GM21360 (cell line): ENCODE measurements around the gene CDKL2.

Source experiments
- ATAC-seq: cut with Tn5 transposase; IDR thresholded peaks from one replicate; pipeline ENCODE4 v1.9.1; 2021; ENCODE audit warnings: mild to moderate bottlenecking, moderate library complexity; ENCODE audit not compliant: unreplicated experiment

The CDKL2 gene

GRCh38 chr4:75643651-75644050 is 13.3 kb upstream of the CDKL2 start:
- ATAC-seq = no peak

DNA sequence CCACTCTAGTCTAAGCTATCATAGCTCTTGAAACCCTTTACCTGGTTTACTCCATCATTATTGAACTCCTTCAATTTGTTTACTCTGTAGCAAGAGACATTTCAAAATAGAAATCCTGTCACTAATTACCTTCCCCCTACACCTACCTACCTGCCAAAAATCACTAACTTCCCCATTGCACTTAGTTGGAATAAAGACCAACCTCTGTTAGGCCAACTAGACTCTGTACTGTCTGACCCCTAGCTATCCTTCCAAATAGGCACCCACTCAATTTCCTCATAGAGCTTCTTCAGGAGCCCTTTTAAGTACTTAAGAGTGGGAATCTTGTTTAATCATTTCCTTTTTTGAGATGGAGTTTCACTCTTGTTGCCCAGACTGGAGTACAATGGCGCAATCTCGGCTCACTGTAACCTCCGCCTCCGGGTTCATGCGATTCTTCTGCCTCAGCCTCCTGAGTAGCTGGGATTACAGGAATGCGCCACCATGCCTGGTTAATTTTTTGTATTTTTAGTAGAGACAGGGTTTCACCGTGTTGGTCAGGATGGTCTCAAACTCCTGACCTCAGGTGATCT is 8.9 kb upstream of the CDKL2 start:
- ATAC-seq = no peak

GRCh38 chr4:75637827-75638226 is 7.5 kb upstream of the CDKL2 start:
- no peak for ATAC-seq

DNA sequence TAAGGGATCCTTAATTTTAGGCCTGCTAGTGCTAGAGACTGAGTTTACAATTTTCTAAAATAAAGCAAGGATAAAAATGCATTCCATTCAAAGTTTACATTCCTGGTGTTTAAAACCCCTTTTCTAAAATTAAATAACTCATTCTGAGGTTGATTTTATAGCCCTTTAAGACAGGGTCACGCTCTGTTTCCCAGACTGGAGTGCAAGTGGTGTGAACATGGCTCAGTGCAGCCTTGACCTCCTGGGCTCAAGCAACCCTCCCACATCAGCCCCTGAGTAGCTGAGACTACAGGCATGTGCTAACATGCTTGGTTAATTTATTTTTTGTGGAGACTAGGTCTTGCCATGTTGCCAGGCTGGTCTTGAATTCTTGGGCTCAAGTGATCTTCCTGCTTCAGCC is 6.8 kb upstream of the CDKL2 start:
- ATAC-seq = no peak

GRCh38 chr4:75634951-75635350 is 4.6 kb upstream of the CDKL2 start:
- ATAC-seq = no peak

DNA sequence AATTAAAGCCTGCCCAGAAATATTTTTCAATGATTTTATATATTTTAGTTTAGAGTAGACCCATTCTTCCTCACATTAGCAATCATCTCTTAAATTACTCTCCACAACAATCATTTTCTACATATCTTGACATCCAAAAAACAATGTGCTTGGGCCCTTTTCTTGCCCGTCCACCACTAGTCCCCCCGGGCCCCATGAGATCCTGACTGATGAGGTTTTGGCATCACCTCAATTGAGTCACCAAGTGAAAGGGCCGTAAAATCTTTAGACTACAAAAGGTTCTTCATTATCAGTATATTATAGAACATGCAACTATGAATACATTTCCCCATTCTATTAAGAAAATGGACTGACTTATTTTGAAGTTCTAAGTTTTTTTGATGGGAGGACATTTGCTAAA is 4.0 kb upstream of the CDKL2 start:
- ATAC-seq = no peak

GRCh38 chr4:75633846-75634245 is 3.5 kb upstream of the CDKL2 start:
- ATAC-seq = no peak

DNA sequence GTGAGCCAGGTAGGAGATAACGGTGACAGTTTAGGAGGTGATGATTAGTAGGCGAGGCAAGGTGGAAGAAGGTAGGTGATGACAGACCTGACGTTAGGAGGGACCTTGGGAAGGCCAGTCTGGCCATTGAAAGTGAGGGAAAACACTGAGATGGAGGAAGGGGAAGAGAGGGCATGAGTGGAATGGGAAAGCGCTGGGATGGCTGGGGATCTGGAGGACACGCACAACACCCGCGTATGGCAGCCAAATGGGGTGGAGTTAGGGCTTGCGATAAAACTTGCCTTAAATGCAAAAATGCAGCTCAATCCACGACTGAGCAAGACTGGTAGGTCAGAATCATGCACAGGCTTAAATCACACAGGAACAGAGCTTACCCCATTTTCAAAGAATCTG is 605 bp upstream of the CDKL2 start:
- ATAC-seq = no peak

DNA sequence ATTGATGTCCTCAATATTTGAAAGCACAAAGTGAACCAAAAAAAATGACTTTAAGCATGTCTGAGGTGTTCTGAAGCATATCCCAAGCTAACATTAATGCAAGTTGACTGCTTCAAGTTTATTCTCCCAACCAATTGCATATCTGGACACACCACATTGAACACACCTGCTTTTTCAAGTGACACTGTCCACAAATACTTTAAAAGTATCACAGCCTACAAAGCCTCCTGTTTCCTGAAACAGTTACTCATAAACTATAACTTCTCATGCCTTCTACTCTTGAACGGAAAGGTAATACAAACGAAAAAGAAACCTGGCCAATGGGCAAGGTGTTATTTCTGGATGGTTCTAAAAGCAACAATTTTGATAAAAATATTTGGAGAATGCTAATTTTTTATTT is 1.1 kb downstream of the CDKL2 start:
- ATAC-seq = no peak

GRCh38 chr4:75623026-75623425 is 7.3 kb downstream of the CDKL2 start:
- ATAC-seq = no peak

- ATAC-seq = no peak
These were observed 8.6 kb downstream of the CDKL2 start for GRCh38 chr4:75621715-75622114.

DNA sequence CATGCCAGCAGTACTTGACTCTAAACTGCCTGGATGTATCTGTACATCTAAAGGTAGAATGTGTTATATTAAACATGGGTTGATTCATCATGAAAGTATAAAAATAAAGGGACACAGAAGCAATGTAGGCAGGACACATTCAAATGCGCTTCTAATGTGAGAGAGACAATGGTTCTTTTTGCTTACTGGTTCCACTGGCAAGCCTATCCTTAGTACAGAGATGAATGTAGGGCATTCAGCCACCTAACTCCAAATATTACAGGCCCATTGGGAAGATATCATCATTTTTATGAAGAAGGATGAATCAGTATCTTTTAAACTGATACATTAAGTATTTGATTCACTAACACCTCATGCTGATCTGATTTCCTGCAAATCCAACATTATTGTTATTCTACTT is 18.0 kb downstream of the CDKL2 start:
- no peak for ATAC-seq

DNA sequence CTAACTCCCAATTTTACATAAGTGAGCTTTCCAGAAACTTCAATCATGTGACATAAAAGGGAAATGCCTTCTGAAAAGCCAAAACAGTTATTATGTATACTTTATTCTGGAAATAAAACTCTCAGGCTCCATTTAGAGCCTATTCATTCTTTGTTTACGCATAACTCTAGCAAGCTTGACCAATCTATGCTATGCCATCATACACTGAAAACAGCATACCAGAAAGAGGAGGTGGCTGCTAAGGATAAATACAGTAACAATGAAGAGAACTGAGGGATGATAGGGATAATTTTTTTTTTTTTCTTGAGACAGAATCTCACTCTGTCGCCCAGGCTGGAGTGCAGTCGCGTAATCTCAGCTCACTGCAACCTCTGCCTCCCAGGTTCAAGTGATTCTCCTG is 24.4 kb downstream of the CDKL2 start:
- ATAC-seq = no peak

DNA sequence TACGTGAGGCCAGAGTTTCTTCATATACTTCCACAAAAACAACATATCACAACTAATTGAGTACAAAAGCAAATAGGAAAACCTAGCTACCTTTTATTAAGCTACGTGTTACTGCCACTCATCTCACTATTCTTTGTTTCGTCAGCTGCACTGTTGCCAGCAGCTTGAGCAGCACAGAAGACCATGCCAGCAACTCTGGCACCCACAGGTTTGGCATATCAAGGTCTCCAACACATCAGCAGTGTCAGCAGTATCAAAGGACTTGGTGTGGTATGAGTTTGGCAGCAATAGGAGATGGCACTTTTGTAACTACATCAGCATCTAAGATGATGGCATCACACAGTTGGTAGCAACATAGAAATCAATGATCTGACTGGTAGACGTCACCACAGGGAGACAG is 30.7 kb downstream of the CDKL2 start:
- no peak for ATAC-seq

- ATAC-seq = no peak
These were observed 31.9 kb downstream of the CDKL2 start for GRCh38 chr4:75598390-75598789.

- ATAC-seq = no peak
These were observed 34.3 kb downstream of the CDKL2 start for GRCh38 chr4:75596061-75596460.

GRCh38 chr4:75593393-75593792 is 36.9 kb downstream of the CDKL2 start:
- no peak for ATAC-seq

DNA sequence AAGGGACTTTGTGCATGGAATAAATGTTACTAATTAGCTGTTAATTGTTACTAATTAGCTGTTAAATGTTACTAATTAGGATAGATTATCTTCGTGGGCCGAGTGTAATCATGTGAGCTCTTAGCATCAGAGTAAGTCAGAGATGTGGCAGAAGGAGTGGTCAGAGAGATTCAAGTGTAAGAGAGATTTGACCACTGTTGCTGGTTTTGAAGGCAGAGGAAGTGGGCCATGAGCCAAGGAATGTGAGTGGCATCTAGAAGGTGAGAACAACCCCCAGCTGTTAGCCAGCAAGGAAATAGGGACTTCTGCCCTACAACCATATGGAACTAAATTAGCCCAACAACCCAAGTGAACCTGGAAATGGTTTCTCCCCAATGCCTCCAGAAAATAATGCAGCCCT is 46.3 kb downstream of the CDKL2 start:
- ATAC-seq = no peak

- no peak for ATAC-seq
These were observed 62.6 kb downstream of the CDKL2 start for GRCh38 chr4:75567725-75568124.

DNA sequence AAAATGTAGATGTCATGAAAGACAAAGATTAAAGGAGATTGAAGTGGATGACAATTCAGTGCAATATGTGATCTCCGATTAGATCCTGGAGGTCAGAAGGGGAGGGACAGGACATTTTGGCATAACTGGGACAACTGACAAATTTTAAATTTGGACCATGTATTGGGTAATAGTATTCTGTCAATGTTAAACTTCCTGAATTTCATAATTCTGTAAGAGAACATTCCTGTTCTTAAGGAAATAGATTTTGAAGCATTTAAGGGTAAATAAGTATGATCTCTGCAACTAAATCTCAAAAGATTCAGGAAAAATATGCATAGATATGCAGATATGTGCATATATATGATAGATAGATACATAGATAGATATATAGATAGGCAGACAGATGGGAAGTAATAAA is 63.4 kb downstream of the CDKL2 start:
- no peak for ATAC-seq

DNA sequence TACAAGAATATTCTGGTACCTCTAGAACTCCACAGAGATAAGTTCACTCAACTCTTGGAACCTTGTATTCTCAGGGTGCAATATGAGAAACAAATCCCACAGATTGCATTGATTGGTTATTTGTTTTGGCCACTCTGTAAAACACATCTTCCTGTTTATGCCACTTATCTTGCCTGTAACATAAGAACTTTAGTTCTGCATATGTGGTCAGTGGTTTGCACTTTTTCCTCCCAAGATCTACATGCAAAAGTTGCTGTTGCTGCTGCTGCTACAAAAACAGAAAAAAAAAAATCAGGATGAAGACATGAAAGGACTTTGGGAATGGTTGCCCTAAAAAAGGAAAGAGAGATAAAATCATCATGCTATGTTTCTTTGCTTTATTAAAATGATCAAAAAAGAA is 64.8 kb downstream of the CDKL2 start:
- no peak for ATAC-seq

GRCh38 chr4:75564023-75564422 is 66.3 kb downstream of the CDKL2 start:
- ATAC-seq = no peak

- no peak for ATAC-seq
These were observed 68.5 kb downstream of the CDKL2 start for GRCh38 chr4:75561789-75562188.

DNA sequence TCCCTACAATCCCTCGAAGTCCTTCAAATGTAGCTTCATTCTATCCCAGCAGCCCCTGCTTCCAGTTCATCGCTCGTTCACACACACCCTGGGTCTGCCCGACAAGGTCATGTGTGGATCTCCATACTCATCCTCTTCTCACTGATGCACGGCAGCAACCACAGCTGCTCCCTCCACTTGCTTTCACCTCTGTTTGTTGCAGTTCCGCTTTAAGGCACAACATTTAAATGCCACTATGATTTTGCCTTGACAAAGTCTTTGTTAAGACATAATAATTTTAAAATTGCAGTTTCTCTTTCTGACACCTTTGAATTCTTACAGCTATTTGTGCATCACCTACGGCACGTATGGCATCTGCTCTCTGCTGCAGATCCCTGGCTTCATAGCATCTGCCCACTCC is 72.6 kb downstream of the CDKL2 start:
- no peak for ATAC-seq
